Skeletal muscle satellite cell (primary cell): ENCODE measurements around the gene TMF1. TPM values are rescaled to one million over a fixed set of nuclear protein-coding genes. Genes with fewer than 3 reads are reported as not detected.
A peak's percentile ranks its signal among the peaks of the same experiment; 100 is the strongest.

ENCODE experiments used
- H3K27me3 ChIP-seq: 2 replicates; pipeline ENCODE4 v1.7.0; 2013; ENCODE audit warnings: low read length; ENCODE audit not compliant: control insufficient read depth, insufficient read depth
- H3K36me3 ChIP-seq: 2 replicates; pipeline ENCODE4 v1.7.0; 2013; ENCODE audit warnings: mild to moderate bottlenecking, control low read depth, low read length; ENCODE audit not compliant: insufficient read depth
- H3K4me1 ChIP-seq: 2 replicates; pipeline ENCODE4 v1.7.0; 2013; ENCODE audit warnings: low read length; ENCODE audit not compliant: control insufficient read depth, insufficient read depth
- H3K4me2 ChIP-seq: 2 replicates; pipeline ENCODE4 v1.7.0; 2013; ENCODE audit warnings: mild to moderate bottlenecking, low read length
- H3K4me3 ChIP-seq: 2 replicates; pipeline ENCODE4 v1.7.0; 2013; ENCODE audit warnings: low read length
- H3K9ac ChIP-seq: 2 replicates; pipeline ENCODE4 v1.7.0; 2013; ENCODE audit warnings: mild to moderate bottlenecking, low read depth, low read length, moderate library complexity
- H3K9me3 ChIP-seq: replicated peaks from 2 replicates; pipeline ENCODE4 v1.7.0; 2013; ENCODE audit warnings: mild to moderate bottlenecking, control low read depth, low read length
- total RNA-seq: library from RNA; depleted of rRNA; stranded (reverse); fragments of >200 nt; gene quantifications from 2 replicates; pipeline ENCODE4 v1.2.3, GENCODE V29; 2012; rRNA removed

Gene TMF1
- total RNA-seq, result 28.8 and 32.2 TPM in 2 replicates

GRCh38 chr3:69051756-69052471, at the start of gene TMF1:
TSS of gene TMF1 (minus strand) at chr3:69052333. CDS start at chr3:69052086, 247 bp downstream.
- Histone ChIP-seq H3K27me3 (no peaks in the 10 kb centered on the region), H3K9me3 (no peaks in the 10 kb centered on the region), H3K9ac (peak within 1 kb of the TSS; percentile 94), H3K4me2 (peak within 1 kb of the TSS; percentile 88), H3K4me3 (peak within 1 kb of the TSS; percentile 89), H3K36me3 (peaks cover 56% of the 10 kb centered on the region), H3K4me1 (peaks cover 13% of the 10 kb centered on the region)

GRCh38 chr3:69099576-69099975, 47.4 kb upstream of the TMF1 start:
- Histone ChIP-seq H3K4me2 (no peak overlapping the region), H3K4me1 (peaks cover 19% of the 10 kb centered on the region), H3K36me3 (peaks cover 56% of the 10 kb centered on the region), H3K9ac (no peak overlapping the region), H3K4me3 (no peak overlapping the region), H3K27me3 (no peaks in the 10 kb centered on the region), H3K9me3 (no peaks in the 10 kb centered on the region)

- Histone ChIP-seq H3K9ac (no peak overlapping the region), H3K9me3 (no peaks in the 10 kb centered on the region), H3K27me3 (no peaks in the 10 kb centered on the region), H3K4me3 (no peak overlapping the region), H3K4me2 (no peak overlapping the region), H3K36me3 (peaks cover 41% of the 10 kb centered on the region), H3K4me1 (peaks cover 27% of the 10 kb centered on the region)
Observed at GRCh38 chr3:69097407-69098086, 45.4 kb upstream of the TMF1 start.

GRCh38 chr3:69096299-69096698, 44.2 kb upstream of the TMF1 start:
- H3K36me3 ChIP-seq, result peaks cover 34% of the 10 kb centered on the region
- no peak overlapping the region for H3K4me2 ChIP-seq
- no peak overlapping the region for H3K4me3 ChIP-seq
- H3K4me1 ChIP-seq, result peaks cover 38% of the 10 kb centered on the region
- no peaks in the 10 kb centered on the region for H3K27me3 ChIP-seq
- H3K9ac ChIP-seq, result no peak overlapping the region
- H3K9me3 ChIP-seq, result no peaks in the 10 kb centered on the region

GRCh38 chr3:69095636-69096035, 43.5 kb upstream of the TMF1 start:
- H3K9ac ChIP-seq, result no peak overlapping the region
- peaks cover 30% of the 10 kb centered on the region for H3K36me3 ChIP-seq
- no peaks in the 10 kb centered on the region for H3K27me3 ChIP-seq
- H3K9me3 ChIP-seq, result no peaks in the 10 kb centered on the region
- no peak overlapping the region for H3K4me3 ChIP-seq
- peaks cover 40% of the 10 kb centered on the region for H3K4me1 ChIP-seq
- no peak overlapping the region for H3K4me2 ChIP-seq

GRCh38 chr3:69094467-69095205, 42.5 kb upstream of the TMF1 start:
- Histone ChIP-seq H3K27me3 (no peaks in the 10 kb centered on the region), H3K4me1 (peaks cover 50% of the 10 kb centered on the region), H3K4me3 (no peak overlapping the region), H3K9me3 (no peaks in the 10 kb centered on the region), H3K4me2 (peak overlapping the region; percentile 59), H3K9ac (peak overlapping the region; percentile 27), H3K36me3 (peaks cover 33% of the 10 kb centered on the region)

- H3K4me2 ChIP-seq, result peak overlapping the region; percentile 19
- H3K9me3 ChIP-seq, result no peaks in the 10 kb centered on the region
- no peaks in the 10 kb centered on the region for H3K27me3 ChIP-seq
- H3K36me3 ChIP-seq, result peaks cover 29% of the 10 kb centered on the region
- no peak overlapping the region for H3K4me3 ChIP-seq
- H3K9ac ChIP-seq, result no peak overlapping the region
- peaks cover 70% of the 10 kb centered on the region for H3K4me1 ChIP-seq
Observed at GRCh38 chr3:69092030-69092516, 39.9 kb upstream of the TMF1 start.

- Histone ChIP-seq H3K36me3 (peaks cover 29% of the 10 kb centered on the region), H3K27me3 (no peaks in the 10 kb centered on the region), H3K9me3 (no peaks in the 10 kb centered on the region), H3K4me2 (peak overlapping the region; percentile 19), H3K4me3 (no peak overlapping the region), H3K9ac (no peak overlapping the region), H3K4me1 (peaks cover 74% of the 10 kb centered on the region)
Observed at GRCh38 chr3:69091389-69092029, 39.4 kb upstream of the TMF1 start.

- H3K9me3 ChIP-seq, result no peaks in the 10 kb centered on the region
- H3K36me3 ChIP-seq, result peaks cover 28% of the 10 kb centered on the region
- peaks cover 72% of the 10 kb centered on the region for H3K4me1 ChIP-seq
- no peaks in the 10 kb centered on the region for H3K27me3 ChIP-seq
- no peak overlapping the region for H3K4me3 ChIP-seq
- peak overlapping the region; percentile 63 for H3K4me2 ChIP-seq
- H3K9ac ChIP-seq, result peak overlapping the region; percentile 32
Observed at GRCh38 chr3:69090021-69090420, 37.9 kb upstream of the TMF1 start.

- peaks cover 21% of the 10 kb centered on the region for H3K36me3 ChIP-seq
- H3K9me3 ChIP-seq, result no peaks in the 10 kb centered on the region
- H3K4me3 ChIP-seq, result peak overlapping the region; percentile 25
- peak overlapping the region; percentile 86 for H3K4me2 ChIP-seq
- H3K9ac ChIP-seq, result peak overlapping the region; percentile 95
- H3K27me3 ChIP-seq, result no peaks in the 10 kb centered on the region
- H3K4me1 ChIP-seq, result peaks cover 70% of the 10 kb centered on the region
Observed at GRCh38 chr3:69088063-69088462, 35.9 kb upstream of the TMF1 start.
